A673 (cell line): ENCODE measurements around the gene ZEB1.

Source experiments
- CTCF ChIP-seq: fragments of 300-800, 200-600 bp; sonication (generic); conservative IDR thresholded peaks from 2 replicates; pipeline ENCODE4 v1.5.1; 2017; ENCODE audit warnings: low read depth, mild to moderate bottlenecking, antibody characterized with exemption, low read length, moderate library complexity, mixed read lengths
- EZH2 ChIP-seq: fragments of 200-600 bp; sonication (generic); IDR thresholded peaks from 2 replicates; pipeline ENCODE4 v1.6.1; 2017; ENCODE audit warnings: borderline replicate concordance, low read depth, mild to moderate bottlenecking, mixed read lengths, antibody characterized with exemption, low read length; ENCODE audit not compliant: poor library complexity, severe bottlenecking

DNA sequence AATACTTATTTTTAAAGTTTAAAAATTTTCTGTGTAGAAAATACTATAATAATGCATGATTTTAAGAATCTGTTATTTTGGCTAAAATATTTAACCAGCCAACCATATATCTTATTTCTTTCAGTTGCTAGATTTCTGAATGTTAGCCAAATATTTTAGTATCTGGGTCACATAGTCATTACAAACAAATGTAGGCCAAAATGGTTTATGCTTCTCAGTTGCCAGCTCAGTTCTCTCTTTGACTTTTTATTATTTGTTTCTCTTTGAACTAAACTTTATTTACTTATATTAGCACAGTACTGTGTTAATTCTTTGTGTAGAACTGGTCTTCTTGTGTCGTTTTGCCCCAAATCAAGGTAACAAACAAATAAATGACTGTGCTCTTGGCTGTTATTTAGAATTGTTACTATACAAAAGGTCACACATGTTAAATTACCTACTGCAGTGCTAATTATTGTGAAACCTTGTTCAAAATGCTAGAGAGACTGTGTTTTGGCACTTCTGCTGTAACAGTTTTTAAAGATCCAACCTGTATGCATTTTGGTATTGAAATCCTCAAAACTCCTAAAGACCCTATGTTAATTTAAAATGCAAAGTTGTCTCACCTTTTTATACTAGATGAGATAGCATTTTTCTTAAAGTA is 39.8 kb downstream of the ZEB1 start:
- TF ChIP-seq CTCF (no peak), EZH2 (no peak)
